ENCODE data around the gene MTAP.

Gene MTAP

GRCh38 chr9:21906881-21907280 lies 104.4 kb downstream of the MTAP start:
- H3K4me1 ChIP-seq (ENCODE audit: control insufficient read depth, insufficient read depth, low read length): no peaks in the 10 kb centered on the region
- TF ChIP-seq SALL2 (tag by site-specific recombination; IDR thresholded peaks at IDR 0.05; ENCODE audit: borderline replicate concordance): no peak
- no peak for TF ChIP-seq ZNF645 (tag by site-specific recombination; IDR thresholded peaks at IDR 0.05)
- TF ChIP-seq ZNF558 (tag by site-specific recombination; IDR thresholded peaks at IDR 0.05): no peak
- CTCF ChIA-PET: no interaction called here
- POLR2A ChIA-PET: no interaction called here
- no peak overlapping the region for H3K27ac ChIP-seq (ENCODE audit: extremely low read depth, low read depth, low read length)
- no peaks in the 10 kb centered on the region for H3K9me3 ChIP-seq (ENCODE audit: control insufficient read depth, insufficient read depth, low read depth, low read length)
- no peak overlapping the region for H3K4me3 ChIP-seq (ENCODE audit: low read depth, low read length)
- H3K36me3 ChIP-seq (ENCODE audit: control insufficient read depth in 2 of 2, insufficient read depth in 1 of 2, low read length in 2 of 2): no peaks in the 10 kb centered on the region

GRCh38 chr9:21919377-21920362 lies 117.2 kb downstream of the MTAP start:
- CTCF ChIA-PET: interaction anchor here (0.6 to 0.8 kb wide), 4 partner anchors 8 to 1619 kb away, joined by 3 to 8 read pairs (median 4); no protein-coding TSS in a partner anchor
- no peaks in the 10 kb centered on the region for H3K36me3 ChIP-seq (ENCODE audit: control insufficient read depth in 2 of 2, insufficient read depth in 1 of 2, low read length in 2 of 2)
- H3K4me1 ChIP-seq (ENCODE audit: control insufficient read depth, insufficient read depth, low read length): peaks cover 11% of the 10 kb centered on the region
- no peaks in the 10 kb centered on the region for H3K9me3 ChIP-seq (ENCODE audit: control insufficient read depth, insufficient read depth, low read depth, low read length)
- H3K4me3 ChIP-seq (ENCODE audit: low read depth, low read length): no peak overlapping the region; the same call in none of the 2 replicates
- H3K27ac ChIP-seq (ENCODE audit: extremely low read depth, low read depth, low read length): 0 out of 2 replicates have a peak overlapping the region, but pooled peaks have one; percentile 16
- POLR2A ChIA-PET: interaction anchor here (0.9 to 1.0 kb wide), 3 partner anchors 10 to 89 kb away, joined by 3 to 4 read pairs (median 4); partner anchors contain the start of genes CDKN2A, CDKN2B and CDKN2B-AS1
- TF ChIP-seq WT1 (tag by site-specific recombination; IDR thresholded peaks at IDR 0.05) (peak; percentile 81), ZBTB17 (tag by site-specific recombination; IDR thresholded peaks at IDR 0.05) (peak; percentile 28; the same call in 1 of the 2 replicates), ZSCAN18 (tag by site-specific recombination; IDR thresholded peaks at IDR 0.05) (no peak), ZNF239 (tag by site-specific recombination; IDR thresholded peaks at IDR 0.05) (peak; percentile 81; the same call in 1 of the 2 replicates), ZNF366 (tag by site-specific recombination; conservative IDR thresholded peaks at IDR 0.05) (0 out of 2 replicates have a peak, but pooled peaks have one; percentile 11), SP7 (tag by site-specific recombination; IDR thresholded peaks at IDR 0.05) (peak; percentile 60), OSR2 (tag by site-specific recombination; IDR thresholded peaks at IDR 0.05) (no peak), ZNF629 (tag by site-specific recombination; IDR thresholded peaks at IDR 0.05) (0 out of 2 replicates have a peak, but pooled peaks have one; percentile 17), ZNF513 (tag by site-specific recombination; IDR thresholded peaks at IDR 0.05) (no peak), ZIC2 (tag by site-specific recombination; IDR thresholded peaks at IDR 0.05) (no peak), ZNF518A (tag by site-specific recombination; conservative IDR thresholded peaks at IDR 0.05; ENCODE audit: low read depth) (0 out of 2 replicates have a peak, but pooled peaks have one; percentile 26), ZNF335 (tag by site-specific recombination; conservative IDR thresholded peaks at IDR 0.05) (peak; percentile 32; the same call in 1 of the 2 replicates), TRIM28 (IDR thresholded peaks at IDR 0.05; ENCODE audit: borderline replicate concordance, low read length) (peak; percentile 54), PRDM10 (tag by site-specific recombination; IDR thresholded peaks at IDR 0.05) (peak; percentile 23; the same call in 1 of the 2 replicates)
